MM.1S (cell line): ENCODE results near the gene EFCAB6.

ENCODE experiments used
- DNase-seq: peaks from one replicate; pipeline ENCODE4 v3.0.0-alpha.2; 2015
- H2AFZ ChIP-seq: fragments of 300-600 bp; sonication (generic); 2 replicates; pipeline ENCODE4 v1.6.0; 2016; ENCODE audit warnings: antibody characterized with exemption, low read length
- H3F3A ChIP-seq: fragments of 300-600 bp; sonication (generic); 2 replicates; pipeline ENCODE4 v1.6.1; 2016; ENCODE audit warnings: mild to moderate bottlenecking, antibody characterized with exemption, low read length, moderate library complexity, mixed read lengths; ENCODE audit not compliant: insufficient read depth
- H3K27ac ChIP-seq: fragments of 300-600 bp; sonication (generic); 2 replicates; pipeline ENCODE4 v1.5.1; 2016; ENCODE audit warnings: mild to moderate bottlenecking, low read length
- H3K27me3 ChIP-seq: fragments of 300-600 bp; sonication (generic); replicated peaks from 2 replicates; pipeline ENCODE4 v1.6.0; 2016; ENCODE audit warnings: low read length; ENCODE audit not compliant: insufficient read depth
- H3K36me3 ChIP-seq: fragments of 300-600 bp; sonication (generic); replicated peaks from 2 replicates; pipeline ENCODE4 v1.6.1; 2016; ENCODE audit warnings: mild to moderate bottlenecking, low read length, mixed read lengths; ENCODE audit not compliant: insufficient read depth
- H3K4me1 ChIP-seq: fragments of 300-600 bp; sonication (generic); 2 replicates; pipeline ENCODE4 v1.6.1; 2016; ENCODE audit warnings: low read length, mixed read lengths
- H3K4me2 ChIP-seq: fragments of 300-600 bp; sonication (generic); 2 replicates; pipeline ENCODE4 v1.6.0; 2016; ENCODE audit warnings: low read depth, low read length
- H3K4me3 ChIP-seq: fragments of 300-600 bp; sonication (generic); 2 replicates; pipeline ENCODE4 v1.5.1; 2016; ENCODE audit warnings: low read length, mixed read lengths
- H3K79me2 ChIP-seq: fragments of 300-600 bp; sonication (generic); 2 replicates; pipeline ENCODE4 v1.6.1; 2016; ENCODE audit warnings: mixed run types, low read length, mixed read lengths
- H3K9ac ChIP-seq: fragments of 300-600 bp; sonication (generic); 2 replicates; pipeline ENCODE4 v1.6.1; 2016; ENCODE audit warnings: low read length, mixed read lengths
- H3K9me2 ChIP-seq: fragments of 300-600 bp; sonication (generic); replicated peaks from 2 replicates; pipeline ENCODE4 v1.6.1; 2016; ENCODE audit warnings: mild to moderate bottlenecking, low read length, mixed read lengths; ENCODE audit not compliant: insufficient read depth
- H3K9me3 ChIP-seq: fragments of 300-600 bp; sonication (generic); replicated peaks from 2 replicates; pipeline ENCODE4 v1.6.1; 2016; ENCODE audit warnings: mild to moderate bottlenecking, low read length, mixed read lengths; ENCODE audit not compliant: insufficient read depth
- H4K20me1 ChIP-seq: fragments of 300-600 bp; sonication (generic); 2 replicates; pipeline ENCODE4 v1.6.1; 2016; ENCODE audit warnings: mild to moderate bottlenecking, low read length, moderate library complexity, mixed read lengths; ENCODE audit not compliant: insufficient read depth
- CTCF ChIP-seq: fragments of 300-600 bp; sonication (generic); IDR thresholded peaks from 2 replicates; pipeline ENCODE4 v1.5.1; 2016; ENCODE audit warnings: antibody characterized with exemption, low read length, mixed read lengths
- EZH2 ChIP-seq: fragments of 300-600 bp; sonication (generic); optimal IDR thresholded peaks from 2 replicates; pipeline ENCODE3; 2017; ENCODE audit warnings: low read depth, mild to moderate bottlenecking, antibody characterized with exemption, low read length, mixed read lengths
- EZH2phosphoT487 ChIP-seq: fragments of 300-600 bp; sonication (generic); IDR thresholded peaks from 2 replicates; pipeline ENCODE4 v1.6.1; 2018; ENCODE audit warnings: antibody characterized with exemption, low read length

Gene EFCAB6

DNA sequence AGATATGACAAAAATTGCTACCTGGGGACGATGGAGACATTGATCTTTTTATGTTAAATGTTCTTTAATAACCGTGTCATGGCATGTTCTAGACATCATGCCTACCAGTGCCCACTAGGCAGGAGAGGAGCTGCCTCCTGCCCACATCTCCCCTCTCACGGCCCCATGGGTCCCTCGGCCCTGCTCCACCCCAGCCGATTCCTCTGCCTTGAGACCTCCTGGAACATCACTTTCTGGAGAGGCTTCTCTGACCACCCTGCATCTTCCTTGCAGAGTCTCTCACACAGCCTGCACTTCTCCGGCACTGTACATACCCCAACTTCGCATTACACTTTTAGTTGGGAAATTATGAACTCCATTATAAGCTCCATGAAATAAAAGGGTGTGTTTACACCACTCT lies 16.8 kb downstream of the EFCAB6 start:
- TF ChIP-seq EZH2phosphoT487 (no peak), CTCF (no peak)
- Histone ChIP-seq H3K4me2 (no peak overlapping the region), H2AFZ (no peak overlapping the region), H4K20me1 (no peaks in the 10 kb centered on the region), H3F3A (no peaks in the 10 kb centered on the region), H3K9me2 (no peaks in the 10 kb centered on the region), H3K9me3 (no peaks in the 10 kb centered on the region), H3K36me3 (no peaks in the 10 kb centered on the region), H3K27me3 (no peaks in the 10 kb centered on the region), H3K9ac (no peak overlapping the region), H3K79me2 (no peaks in the 10 kb centered on the region), H3K4me3 (no peak overlapping the region), H3K4me1 (no peaks in the 10 kb centered on the region), H3K27ac (no peak overlapping the region)
- no peak for DNase-seq

- H3K4me3 ChIP-seq: no peak overlapping the region
- H3K4me2 ChIP-seq: no peak overlapping the region
- H4K20me1 ChIP-seq: no peaks in the 10 kb centered on the region
- H3K79me2 ChIP-seq: no peaks in the 10 kb centered on the region
- no peak overlapping the region for H3K27ac ChIP-seq
- no peak overlapping the region for H3K9ac ChIP-seq
- no peaks in the 10 kb centered on the region for H3K9me3 ChIP-seq
- no peaks in the 10 kb centered on the region for H3K9me2 ChIP-seq
- H3K36me3 ChIP-seq: no peaks in the 10 kb centered on the region
- TF ChIP-seq EZH2phosphoT487: no peak
- no peak for TF ChIP-seq CTCF
- no peak for TF ChIP-seq EZH2
- DNase-seq: no peak
- no peak overlapping the region for H2AFZ ChIP-seq
- H3F3A ChIP-seq: no peaks in the 10 kb centered on the region
- no peaks in the 10 kb centered on the region for H3K4me1 ChIP-seq
- no peaks in the 10 kb centered on the region for H3K27me3 ChIP-seq
Measured at GRCh38 chr22:43792905-43793304, 19.2 kb downstream of the EFCAB6 start.

- Histone ChIP-seq H3K9ac (no peak overlapping the region), H3K36me3 (no peaks in the 10 kb centered on the region), H2AFZ (no peak overlapping the region), H3F3A (no peaks in the 10 kb centered on the region), H3K4me1 (no peaks in the 10 kb centered on the region), H3K79me2 (no peaks in the 10 kb centered on the region), H3K9me2 (no peaks in the 10 kb centered on the region), H3K4me3 (no peak overlapping the region), H3K27ac (no peak overlapping the region), H4K20me1 (no peaks in the 10 kb centered on the region), H3K27me3 (no peaks in the 10 kb centered on the region; the same call in 1 of the 2 replicates), H3K4me2 (no peak overlapping the region), H3K9me3 (no peaks in the 10 kb centered on the region)
- DNase-seq: no peak
- TF ChIP-seq EZH2 (no peak), CTCF (no peak), EZH2phosphoT487 (no peak)
Measured at GRCh38 chr22:43789452-43789851, 22.7 kb downstream of the EFCAB6 start.

GRCh38 chr22:43783777-43784176 lies 28.3 kb downstream of the EFCAB6 start:
- Histone ChIP-seq H4K20me1 (no peaks in the 10 kb centered on the region), H3K27me3 (no peaks in the 10 kb centered on the region; the same call in 1 of the 2 replicates)
- no peak for DNase-seq

More at GRCh38 chr22:43783777-43784176, 28.3 kb downstream of the EFCAB6 start:
- Histone ChIP-seq H3K9me3 (no peaks in the 10 kb centered on the region), H3K4me2 (no peak overlapping the region), H2AFZ (no peak overlapping the region), H3K4me1 (no peaks in the 10 kb centered on the region), H3K79me2 (no peaks in the 10 kb centered on the region), H3K36me3 (no peaks in the 10 kb centered on the region), H3F3A (no peaks in the 10 kb centered on the region), H3K27ac (no peak overlapping the region), H3K9ac (no peak overlapping the region), H3K9me2 (no peaks in the 10 kb centered on the region), H3K4me3 (no peak overlapping the region)
- TF ChIP-seq EZH2phosphoT487: no peak
- TF ChIP-seq EZH2: no peak
- TF ChIP-seq CTCF: no peak
